IMR-90 (cell line): ENCODE data around the gene SLC9B1. TPM values are rescaled to one million over a fixed set of nuclear protein-coding genes. Genes with fewer than 3 reads are reported as not detected.

ENCODE experiments used
- ATAC-seq: fragments of 200-7000 bp; cut with Tn5 transposase; 2 replicates; pipeline ENCODE4 v1.9.1; 2020; ENCODE audit warnings: low read depth, mild to moderate bottlenecking, moderate library complexity
- BruUV-seq: library from RNA; stranded (reverse); fragments of 400-500 nt; replicated peaks from 2 replicates; lab custom pipeline; 2021; lab: Mats Ljungman, UMichigan
- CTCF ChIA-PET: fragments of 300-600 bp; formaldehyde crosslinking; extraction: SDS; loops from one replicate; lab custom pipeline; 2021; ENCODE audit warnings: antibody characterized with exemption; lab: Yijun Ruan, JAX
- POLR2A ChIA-PET: fragments of 300-600 bp; sonication (Branson Sonifier 250); formaldehyde crosslinking; loops from one replicate; lab custom pipeline; 2022; ENCODE audit warnings: antibody characterized with exemption; ENCODE audit not compliant: unreplicated experiment; lab: Charles Lee
- DNase-seq: peaks from one replicate; pipeline ENCODE4 v3.0.0; 2013
- H2AFZ ChIP-seq: replicated peaks from 2 replicates; pipeline ENCODE3; 2013; ENCODE audit warnings: low read length, mild to moderate bottlenecking; ENCODE audit not compliant: poor library complexity
- H2AK5ac ChIP-seq: 2 replicates; pipeline ENCODE4 v1.6.1; 2013; ENCODE audit warnings: low read depth, low read length, inconsistent platforms
- H2AK9ac ChIP-seq: replicated peaks from 2 replicates; pipeline ENCODE3; 2013; ENCODE audit warnings: mild to moderate bottlenecking, low read depth, low read length, moderate library complexity; ENCODE audit not compliant: poor library complexity
- H2BK120ac ChIP-seq: 2 replicates; pipeline ENCODE4 v1.6.1; 2013; ENCODE audit warnings: low read depth, low read length, inconsistent platforms
- H2BK15ac ChIP-seq: 3 replicates; pipeline ENCODE4 v1.6.1; 2013; ENCODE audit warnings: low read depth, low read length, inconsistent platforms
- H2BK20ac ChIP-seq: 2 replicates; pipeline ENCODE4 v1.6.1; 2013; ENCODE audit warnings: low read depth, mild to moderate bottlenecking, inconsistent platforms, low read length, moderate library complexity
- H2BK5ac ChIP-seq: 2 replicates; pipeline ENCODE4 v1.6.1; 2013; ENCODE audit warnings: mild to moderate bottlenecking, low read depth, low read length, inconsistent platforms; ENCODE audit not compliant: poor library complexity, severe bottlenecking
- H3K14ac ChIP-seq: replicated peaks from 2 replicates; pipeline ENCODE4 v1.6.1; 2013; ENCODE audit warnings: low read depth, low read length, inconsistent platforms
- H3K18ac ChIP-seq: 2 replicates; pipeline ENCODE4 v1.6.1; 2013; ENCODE audit warnings: low read depth, low read length, control low read depth
- H3K23ac ChIP-seq: 2 replicates; pipeline ENCODE4 v1.6.1; 2013; ENCODE audit warnings: low read depth, low read length, inconsistent platforms
- H3K27ac ChIP-seq: 2 replicates; pipeline ENCODE4 v1.5.1; 2013; ENCODE audit warnings: mild to moderate bottlenecking, control low read depth, low read length; ENCODE audit not compliant: insufficient read depth
- H3K27me3 ChIP-seq: 2 replicates; pipeline ENCODE4 v1.6.1; 2013; ENCODE audit warnings: low read length; ENCODE audit not compliant: control insufficient read depth, insufficient read depth
- H3K36me3 ChIP-seq: 2 replicates; pipeline ENCODE4 v1.6.1; 2013; ENCODE audit warnings: low read length, mixed read lengths; ENCODE audit not compliant: control insufficient read depth, insufficient read depth
- H3K4ac ChIP-seq: 2 replicates; pipeline ENCODE4 v1.6.1; 2013; ENCODE audit warnings: low read depth, low read length, inconsistent platforms
- H3K4me1 ChIP-seq: 2 replicates; pipeline ENCODE4 v1.6.1; 2013; ENCODE audit warnings: low read length, mixed read lengths; ENCODE audit not compliant: control insufficient read depth, insufficient read depth
- H3K4me2 ChIP-seq: 2 replicates; pipeline ENCODE4 v1.6.1; 2013; ENCODE audit warnings: low read depth, mild to moderate bottlenecking, control low read depth, low read length, moderate library complexity
- H3K4me3 ChIP-seq: 2 replicates; pipeline ENCODE4 v1.5.1; 2013; ENCODE audit warnings: low read depth, mild to moderate bottlenecking, control low read depth, low read length, moderate library complexity; ENCODE audit not compliant: insufficient read depth
- H3K56ac ChIP-seq: 2 replicates; pipeline ENCODE4 v1.6.1; 2013; ENCODE audit warnings: low read length, inconsistent platforms; ENCODE audit not compliant: insufficient read depth; ENCODE audit errors: extremely low read depth
- H3K79me1 ChIP-seq, 2 experiments: 2 replicates each; pipeline ENCODE4 v1.6.1; 2013; ENCODE audit warnings: low read length in 2 of 2, inconsistent platforms in 1 of 2, low read depth in 1 of 2
- H3K9ac ChIP-seq: 2 replicates; pipeline ENCODE4 v1.6.1; 2013; ENCODE audit warnings: low read depth, low read length, control low read depth
- H3K9me1 ChIP-seq: 2 replicates; pipeline ENCODE4 v1.6.1; 2013; ENCODE audit warnings: low read length, inconsistent platforms; ENCODE audit not compliant: insufficient read depth
- H3K9me3 ChIP-seq: 2 replicates; pipeline ENCODE4 v1.6.1; 2013; ENCODE audit warnings: low read length; ENCODE audit not compliant: control insufficient read depth, insufficient read depth
- H4K20me1 ChIP-seq: 2 replicates; pipeline ENCODE4 v1.6.1; 2013; ENCODE audit warnings: low read length, inconsistent platforms; ENCODE audit not compliant: insufficient read depth
- H4K5ac ChIP-seq: 2 replicates; pipeline ENCODE4 v1.6.1; 2013; ENCODE audit warnings: mild to moderate bottlenecking, low read depth, low read length, control low read depth
- H4K8ac ChIP-seq, 2 experiments: 2 replicates each; pipeline ENCODE4 v1.6.1; 2013; ENCODE audit warnings: low read depth in 2 of 2, low read length in 2 of 2, control low read depth in 1 of 2, inconsistent platforms in 1 of 2
- H4K91ac ChIP-seq: 2 replicates; pipeline ENCODE4 v1.6.1; 2013; ENCODE audit warnings: low read depth, low read length, inconsistent platforms; ENCODE audit not compliant: insufficient read depth
- BHLHE40 ChIP-seq: fragments of 150-350 bp; IDR thresholded peaks from 2 replicates; pipeline ENCODE4 v1.6.1; 2016; ENCODE audit warnings: mild to moderate bottlenecking, low read depth, low read length
- CEBPB ChIP-seq: IDR thresholded peaks from 2 replicates; pipeline ENCODE4 v1.6.1; 2012; ENCODE audit warnings: low read depth, low read length, improper control_type of control experiment
- CHD1 ChIP-seq: IDR thresholded peaks from 2 replicates; pipeline ENCODE4 v1.6.1; 2012; ENCODE audit warnings: low read depth, low read length, improper control_type of control experiment
- CTCF ChIP-seq: conservative IDR thresholded peaks from 2 replicates; pipeline ENCODE4 v1.5.1; 2012; ENCODE audit warnings: mild to moderate bottlenecking, low read depth, low read length, improper control_type of control experiment
- ELK1 ChIP-seq: fragments of 150-350 bp; IDR thresholded peaks from 2 replicates; pipeline ENCODE4 v1.6.1; 2016; ENCODE audit warnings: low read depth, mild to moderate bottlenecking, low read length, moderate library complexity, borderline replicate concordance
- FOS ChIP-seq: fragments of 150-350 bp; IDR thresholded peaks from 2 replicates; pipeline ENCODE4 v1.6.1; 2016; ENCODE audit warnings: low read depth, low read length
- MAFK ChIP-seq: IDR thresholded peaks from 2 replicates; pipeline ENCODE4 v1.6.1; 2012; ENCODE audit warnings: low read depth, low read length, improper control_type of control experiment
- NFE2L2 ChIP-seq: fragments of 150-350 bp; IDR thresholded peaks from 2 replicates; pipeline ENCODE4 v1.6.1; 2016; ENCODE audit warnings: low read depth, mild to moderate bottlenecking, low read length
- RAD21 ChIP-seq: IDR thresholded peaks from 2 replicates; pipeline ENCODE4 v1.6.1; 2012; ENCODE audit warnings: low read length, improper control_type of control experiment
- RCOR1 ChIP-seq: IDR thresholded peaks from 2 replicates; pipeline ENCODE4 v1.6.1; 2012; ENCODE audit warnings: mild to moderate bottlenecking, low read length, improper control_type of control experiment; ENCODE audit not compliant: insufficient replicate concordance
- RFX5 ChIP-seq: IDR thresholded peaks from 2 replicates; pipeline ENCODE4 v1.8.0; 2012; ENCODE audit warnings: low read depth, mild to moderate bottlenecking, low read length, moderate library complexity
- USF2 ChIP-seq: fragments of 150-350 bp; IDR thresholded peaks from 2 replicates; pipeline ENCODE4 v1.6.1; 2017; ENCODE audit warnings: mild to moderate bottlenecking, antibody characterized with exemption, low read length, low read depth
- WGBS, 2 experiments: methylation state at CpG; one replicate each; pipeline versions ENCODE4 v1.1.5 to v1.1.7; 2013; ENCODE audit warnings: missing lambda C conversion rate in 2 of 2; ENCODE audit not compliant: insufficient read length in 1 of 2; ENCODE audit errors: extremely low coverage in 2 of 2; 5-methylcytosine and 5-hydroxymethylcytosine counted together
- dilution Hi-C: fragments of 300-500 bp; cut with HindIII; formaldehyde crosslinking; loops from one replicate; pipeline ENCODE4 v1.14.3; 2018; ENCODE audit warnings: low sequenced_read_pairs; ENCODE audit not compliant: unreplicated experiment
- in situ Hi-C: fragments of 300-500 bp; cut with MboI; formaldehyde crosslinking; loops from 3 replicates; pipeline ENCODE4 v1.14.3; 2019; ENCODE audit warnings: low sequenced_read_pairs, inconsistent platforms, mixed read lengths
- intact Hi-C: fragments of 100-400 bp; cut with micrococcal nuclease; formaldehyde crosslinking; loops from 2 replicates; pipeline ENCODE4 v1.10.0; 2022
- polyA plus RNA-seq, 3 experiments: library from polyadenylated mRNA; depleted of rRNA; stranded (reverse); fragments of >200 nt; gene quantifications; 2 replicates each; pipeline ENCODE4 v1.2.3, GENCODE V29; 2012; ENCODE audit warnings: low replicate concordance in 1 of 3
- total RNA-seq: library from RNA; depleted of rRNA; stranded (reverse); fragments of >200 nt; gene quantifications from 2 replicates; pipeline ENCODE4 v1.2.3, GENCODE V29; 2012

SLC9B1 gene
- total and polyA plus RNA-seq, 2 of the 4 experiments (the other 2 are of a cell fraction): 0.07 to 0.18 TPM

GRCh38 chr4:103052145-103052544 is 32.6 kb upstream of the SLC9B1 start:
- no peak overlapping the region for H2AK5ac ChIP-seq
- intact Hi-C loops (no loop called here), dilution Hi-C loops (no loop called here), in situ Hi-C loops (no loop called here)
- H3K4me3 ChIP-seq: no peak overlapping the region
- no peak overlapping the region for H3K18ac ChIP-seq
- no peak overlapping the region for H3K27ac ChIP-seq
- no peak for ATAC-seq
- no peaks in the 10 kb centered on the region for H3K79me1 ChIP-seq
- no peak overlapping the region for H3K9ac ChIP-seq
- no peak overlapping the region for H4K8ac ChIP-seq
- H3K9me3 ChIP-seq: no peaks in the 10 kb centered on the region
- H3K36me3 ChIP-seq: no peaks in the 10 kb centered on the region
- no peak overlapping the region for H2BK120ac ChIP-seq
- ChIA-PET POLR2A (no interaction called here), CTCF (no interaction called here)
- no peak overlapping the region for H4K5ac ChIP-seq
- H3K4me2 ChIP-seq: no peak overlapping the region
- no peak overlapping the region for H2BK20ac ChIP-seq
- no TSS peak for BruUV-seq
- DNase-seq: no peak
- TF ChIP-seq RFX5: no peak
- TF ChIP-seq CTCF: no peak
- no peak for TF ChIP-seq ELK1
- no peak for TF ChIP-seq USF2
- no peak for TF ChIP-seq FOS
- TF ChIP-seq CEBPB: no peak
- no peak for TF ChIP-seq MAFK
- TF ChIP-seq NFE2L2: no peak
- TF ChIP-seq RAD21: no peak
- TF ChIP-seq BHLHE40: no peak
- TF ChIP-seq CHD1: no peak
- no peak for TF ChIP-seq RCOR1
- no peak overlapping the region for H3K23ac ChIP-seq
- H3K9me1 ChIP-seq: no peaks in the 10 kb centered on the region
- H4K20me1 ChIP-seq: no peaks in the 10 kb centered on the region
- no peak overlapping the region for H4K91ac ChIP-seq
- peaks cover 1% of the 10 kb centered on the region; the same call in 1 of the 2 replicates for H3K4me1 ChIP-seq
- no peak overlapping the region for H2AK9ac ChIP-seq
- H3K56ac ChIP-seq: no peak overlapping the region
- H2BK5ac ChIP-seq: no peak overlapping the region
- H3K14ac ChIP-seq: no peak overlapping the region
- H2BK15ac ChIP-seq: no peak overlapping the region
- WGBS, 2 experiments: no CpG with 5 or more reads among the region's 3 CpGs
- no peaks in the 10 kb centered on the region for H3K27me3 ChIP-seq
- H2AFZ ChIP-seq: no peak overlapping the region
- no peak overlapping the region for H3K4ac ChIP-seq
